Activated CD4-positive, alpha-beta T cell treated with anti-CD3 and anti-CD28 coated beads for 36 hours (primary cell): ENCODE measurements around the gene TMEM266. TPM values are rescaled to one million over a fixed set of nuclear protein-coding genes. Genes with fewer than 3 reads are reported as not detected.

Source experiments
- ATAC-seq: fragments of 200-7000 bp; cut with Tn5 transposase; one replicate; pipeline ENCODE4 v1.10.0; 2021; ENCODE audit warnings: mild to moderate bottlenecking, moderate library complexity
- CTCF ChIA-PET: fragments of 350-600 bp; sonication (Branson Sonifier 250); formaldehyde crosslinking; loops from one replicate; lab custom pipeline; 2021; ENCODE audit warnings: antibody characterized with exemption; lab: Charles Lee
- POLR2A ChIA-PET: fragments of 350-600 bp; sonication (Branson Sonifier 250); formaldehyde crosslinking; loops from one replicate; lab custom pipeline; 2021; ENCODE audit warnings: antibody characterized with exemption, inconsistent platforms; lab: Charles Lee
- DNase-seq: peaks from one replicate; pipeline ENCODE4 v3.0.0-alpha.2; 2020
- H3K27ac Mint-ChIP-seq: one replicate; pipeline ENCODE4 v1.8.0; 2021; ENCODE audit warnings: mixed read lengths
- H3K27me3 Mint-ChIP-seq: one replicate; pipeline ENCODE4 v1.8.0; 2021; ENCODE audit warnings: mixed read lengths
- H3K36me3 Mint-ChIP-seq: one replicate; pipeline ENCODE4 v1.8.0; 2021; ENCODE audit warnings: low read depth, mixed read lengths
- H3K4me1 Mint-ChIP-seq: one replicate; pipeline ENCODE4 v1.8.0; 2021; ENCODE audit warnings: mixed read lengths
- H3K4me3 Mint-ChIP-seq: one replicate; pipeline ENCODE4 v1.8.0; 2021; ENCODE audit warnings: mild to moderate bottlenecking, moderate library complexity, mixed read lengths
- H3K9me3 Mint-ChIP-seq: one replicate; pipeline ENCODE4 v1.8.0; 2021; ENCODE audit warnings: low read depth, mixed read lengths
- intact Hi-C, 2 experiments: fragments of 100-400 bp; cut with DNase I in 1 of 2; cut with micrococcal nuclease in 1 of 2; formaldehyde crosslinking; loops; one replicate each; pipeline versions ENCODE4 v1.14.2 to v1.15.1; 2022 to 2024; cut with DNase I, micrococcal nuclease
- total RNA-seq, 2 experiments: library from RNA; stranded (reverse); gene quantifications; one replicate each; pipeline ENCODE4 v1.2.3, GENCODE V29; 2021

Gene TMEM266
- total RNA-seq, 2 experiments from 2014 or later, result not detected

- Mint-ChIP-seq H3K4me1 (peaks cover 2% of the 10 kb centered on the region), H3K36me3 (peaks cover 29% of the 10 kb centered on the region)
- DNase-seq, result no peak
These were observed 162.4 kb downstream of the TMEM266 start for GRCh38 chr15:76222159-76222558.

GRCh38 chr15:76223521-76223920 is 163.7 kb downstream of the TMEM266 start:
- Mint-ChIP-seq H3K27ac (no peak overlapping the region), H3K27me3 (no peaks in the 10 kb centered on the region), H3K9me3 (no peaks in the 10 kb centered on the region), H3K4me1 (peaks cover 2% of the 10 kb centered on the region), H3K4me3 (no peak overlapping the region), H3K36me3 (peaks cover 29% of the 10 kb centered on the region)
- ATAC-seq, result no peak
- DNase-seq, result no peak
- intact Hi-C loops, result no loop called here
- POLR2A ChIA-PET, result no interaction called here
- CTCF ChIA-PET, result no interaction called here

More at GRCh38 chr15:76222159-76222558, 162.4 kb downstream of the TMEM266 start:
- Mint-ChIP-seq H3K9me3 (no peaks in the 10 kb centered on the region), H3K27ac (no peak overlapping the region), H3K4me3 (no peak overlapping the region), H3K27me3 (no peaks in the 10 kb centered on the region)
- no peak for ATAC-seq
- intact Hi-C loops, result no loop called here
- CTCF ChIA-PET, result no interaction called here
- POLR2A ChIA-PET, result no interaction called here

- Mint-ChIP-seq H3K27ac (no peak overlapping the region), H3K4me1 (peaks cover 2% of the 10 kb centered on the region), H3K27me3 (no peaks in the 10 kb centered on the region), H3K9me3 (no peaks in the 10 kb centered on the region), H3K36me3 (peaks cover 21% of the 10 kb centered on the region), H3K4me3 (no peak overlapping the region)
- ChIA-PET POLR2A (no interaction called here), CTCF (interaction anchor here (0.6 to 0.8 kb wide), 2 partner anchors 39 to 389 kb away, joined by 3 to 5 read pairs; no protein-coding TSS in a partner anchor)
- DNase-seq (no peak), ATAC-seq (no peak)
- intact Hi-C loops, result no loop called here
These were observed 169.5 kb downstream of the TMEM266 start for GRCh38 chr15:76229266-76229665.

- CTCF ChIA-PET, result interaction anchor here (0.8 kb wide), 1 partner anchor 90 kb away, joined by 3 read pairs; no protein-coding TSS in a partner anchor
- ATAC-seq (no peak), DNase-seq (no peak)
- H3K27ac Mint-ChIP-seq, result no peak overlapping the region
- POLR2A ChIA-PET, result no interaction called here
- intact Hi-C loops, result loop anchor here (2.0 to 10.0 kb wide), 3 partner anchors 59 to 633 kb away; no protein-coding TSS in a partner anchor
- no peaks in the 10 kb centered on the region for H3K27me3 Mint-ChIP-seq
- no peaks in the 10 kb centered on the region for H3K9me3 Mint-ChIP-seq
- H3K36me3 Mint-ChIP-seq, result peaks cover 9% of the 10 kb centered on the region
- H3K4me1 Mint-ChIP-seq, result no peaks in the 10 kb centered on the region
- H3K4me3 Mint-ChIP-seq, result no peak overlapping the region
These were observed 174.1 kb downstream of the TMEM266 start for GRCh38 chr15:76233921-76234320.

GRCh38 chr15:76234337-76234889 is 174.6 kb downstream of the TMEM266 start:
- CTCF ChIA-PET, result interaction anchor here (0.8 kb wide), 1 partner anchor 90 kb away, joined by 3 read pairs; no protein-coding TSS in a partner anchor
- no peak for DNase-seq
- no peak for ATAC-seq
- no peaks in the 10 kb centered on the region for H3K27me3 Mint-ChIP-seq
- H3K4me3 Mint-ChIP-seq, result no peak overlapping the region
- H3K27ac Mint-ChIP-seq, result no peak overlapping the region
- no peaks in the 10 kb centered on the region for H3K9me3 Mint-ChIP-seq
- H3K4me1 Mint-ChIP-seq, result no peaks in the 10 kb centered on the region
- intact Hi-C loops, result loop anchor here (2.0 to 10.0 kb wide), 3 partner anchors 60 to 632 kb away; no protein-coding TSS in a partner anchor
- peaks cover 7% of the 10 kb centered on the region for H3K36me3 Mint-ChIP-seq
- POLR2A ChIA-PET, result no interaction called here

- ATAC-seq (peak; percentile 77), DNase-seq (no peak)
- Mint-ChIP-seq H3K9me3 (no peaks in the 10 kb centered on the region), H3K27ac (no peak overlapping the region), H3K4me1 (no peaks in the 10 kb centered on the region), H3K4me3 (no peak overlapping the region), H3K36me3 (peaks cover 7% of the 10 kb centered on the region), H3K27me3 (no peaks in the 10 kb centered on the region)
- POLR2A ChIA-PET, result no interaction called here
- intact Hi-C loops, result loop anchor here (2.0 to 10.0 kb wide), 4 partner anchors 61 to 631 kb away; no protein-coding TSS in a partner anchor
- CTCF ChIA-PET, result interaction anchor here (0.9 to 1.5 kb wide), 7 partner anchors 9 to 631 kb away, joined by 3 to 7 read pairs (median 5); no protein-coding TSS in a partner anchor
These were observed 175.5 kb downstream of the TMEM266 start for GRCh38 chr15:76235186-76235826.

GRCh38 chr15:76236350-76236749 is 176.6 kb downstream of the TMEM266 start:
- CTCF ChIA-PET, result interaction anchor here (0.9 to 1.5 kb wide), 6 partner anchors 8 to 630 kb away, joined by 3 to 7 read pairs (median 5); no protein-coding TSS in a partner anchor
- H3K36me3 Mint-ChIP-seq, result peaks cover 4% of the 10 kb centered on the region
- POLR2A ChIA-PET, result no interaction called here
- no peak overlapping the region for H3K27ac Mint-ChIP-seq
- ATAC-seq, result no peak
- H3K9me3 Mint-ChIP-seq, result no peaks in the 10 kb centered on the region
- H3K27me3 Mint-ChIP-seq, result no peaks in the 10 kb centered on the region
- H3K4me1 Mint-ChIP-seq, result no peaks in the 10 kb centered on the region
- intact Hi-C loops, result loop anchor here (5.0 to 10.0 kb wide), 3 partner anchors 62 to 628 kb away; no protein-coding TSS in a partner anchor
- DNase-seq, result no peak
- no peak overlapping the region for H3K4me3 Mint-ChIP-seq

- ATAC-seq (no peak), DNase-seq (no peak)
- no peak overlapping the region for H3K4me3 Mint-ChIP-seq
- H3K36me3 Mint-ChIP-seq, result peaks cover 6% of the 10 kb centered on the region
- intact Hi-C loops, result loop anchor here (5.0 to 10.0 kb wide), 4 partner anchors 43 to 625 kb away; no protein-coding TSS in a partner anchor
- H3K27ac Mint-ChIP-seq, result no peak overlapping the region
- no peaks in the 10 kb centered on the region for H3K27me3 Mint-ChIP-seq
- POLR2A ChIA-PET, result no interaction called here
- no peaks in the 10 kb centered on the region for H3K4me1 Mint-ChIP-seq
- CTCF ChIA-PET, result no interaction called here
- no peaks in the 10 kb centered on the region for H3K9me3 Mint-ChIP-seq
These were observed 180.0 kb downstream of the TMEM266 start for GRCh38 chr15:76239786-76240185.

GRCh38 chr15:76245072-76245610 is 185.4 kb downstream of the TMEM266 start:
- Mint-ChIP-seq H3K4me1 (no peaks in the 10 kb centered on the region), H3K27me3 (no peaks in the 10 kb centered on the region), H3K36me3 (peaks cover 6% of the 10 kb centered on the region), H3K27ac (no peak overlapping the region), H3K4me3 (no peak overlapping the region), H3K9me3 (no peaks in the 10 kb centered on the region)
- DNase-seq (no peak), ATAC-seq (no peak)
- ChIA-PET POLR2A (no interaction called here), CTCF (interaction anchor here (0.6 to 2.2 kb wide), 4 partner anchors 9 to 407 kb away, joined by 3 to 7 read pairs (median 4); no protein-coding TSS in a partner anchor)
- intact Hi-C loops, result loop anchor here in 1 of 2 experiments (5.0 kb wide), 1 partner anchor 1482 kb away; no protein-coding TSS in a partner anchor

GRCh38 chr15:76251717-76252116 is 191.9 kb downstream of the TMEM266 start:
- H3K4me3 Mint-ChIP-seq, result no peak overlapping the region
- CTCF ChIA-PET, result no interaction called here
- intact Hi-C loops, result no loop called here
- H3K36me3 Mint-ChIP-seq, result peaks cover 3% of the 10 kb centered on the region
- ATAC-seq (no peak), DNase-seq (no peak)
- no peaks in the 10 kb centered on the region for H3K27me3 Mint-ChIP-seq
- POLR2A ChIA-PET, result interaction anchor here (0.6 kb wide), 1 partner anchor 83 kb away, joined by 7 read pairs; no protein-coding TSS in a partner anchor
- no peaks in the 10 kb centered on the region for H3K9me3 Mint-ChIP-seq
- peaks cover 3% of the 10 kb centered on the region for H3K4me1 Mint-ChIP-seq
- H3K27ac Mint-ChIP-seq, result no peak overlapping the region

- POLR2A ChIA-PET, result no interaction called here
- no peaks in the 10 kb centered on the region for H3K27me3 Mint-ChIP-seq
- intact Hi-C loops, result no loop called here
- H3K27ac Mint-ChIP-seq, result no peak overlapping the region
- H3K36me3 Mint-ChIP-seq, result peaks cover 6% of the 10 kb centered on the region
- CTCF ChIA-PET, result no interaction called here
- no peak overlapping the region for H3K4me3 Mint-ChIP-seq
- no peak for DNase-seq
- no peaks in the 10 kb centered on the region for H3K9me3 Mint-ChIP-seq
- ATAC-seq, result peak; percentile 23
- H3K4me1 Mint-ChIP-seq, result peaks cover 3% of the 10 kb centered on the region
These were observed 192.5 kb downstream of the TMEM266 start for GRCh38 chr15:76252249-76252648.
